Parathyroid adenoma (tissue), 2 donors: ENCODE data around the gene RAPGEF2.

Source experiments
- H2AFZ ChIP-seq: fragments of 300-600 bp; sonication (generic); one replicate; pipeline ENCODE4 v1.7.0; 2017; ENCODE audit warnings: antibody characterized with exemption, mild to moderate bottlenecking
- H3K27ac ChIP-seq: fragments of 300-600 bp; sonication (generic); one replicate; pipeline ENCODE4 v1.7.0; 2017
- H3K27me3 ChIP-seq: fragments of 300-600 bp; sonication (generic); one replicate; pipeline ENCODE4 v1.7.0; 2017; ENCODE audit warnings: low read length; ENCODE audit not compliant: control insufficient read depth, insufficient read depth
- H3K36me3 ChIP-seq: fragments of 300-600 bp; sonication (generic); one replicate; pipeline ENCODE4 v1.7.0; 2017; ENCODE audit warnings: low read length; ENCODE audit not compliant: control insufficient read depth, insufficient read depth
- H3K4me1 ChIP-seq: fragments of 300-600 bp; sonication (generic); one replicate; pipeline ENCODE4 v1.7.0; 2017; ENCODE audit warnings: control low read depth
- H3K4me2 ChIP-seq: fragments of 300-600 bp; sonication (generic); one replicate; pipeline ENCODE4 v1.7.0; 2017; ENCODE audit warnings: low read length
- H3K4me3 ChIP-seq: fragments of 300-600 bp; sonication (generic); one replicate; pipeline ENCODE4 v1.7.0; 2017; ENCODE audit warnings: low read depth, low read length
- H3K79me2 ChIP-seq: fragments of 300-600 bp; sonication (generic); one replicate; pipeline ENCODE4 v1.7.0; 2017; ENCODE audit warnings: control low read depth
- H3K9ac ChIP-seq: fragments of 300-600 bp; sonication (generic); one replicate; pipeline ENCODE4 v1.7.0; 2017; ENCODE audit warnings: mild to moderate bottlenecking
- H3K9me3 ChIP-seq: fragments of 300-600 bp; sonication (generic); one replicate; pipeline ENCODE4 v1.7.0; 2017; ENCODE audit warnings: low read length; ENCODE audit not compliant: control insufficient read depth
- TF ChIP-seq, protein P1 (sequence below): fragments of 300-600 bp; sonication (generic); IDR thresholded peaks from one replicate; pipeline ENCODE4 v1.7.0; 2017; ENCODE audit warnings: antibody characterized with exemption, mild to moderate bottlenecking
- donor health status: primary hyperparathyroidism.

Gene RAPGEF2

DNA sequence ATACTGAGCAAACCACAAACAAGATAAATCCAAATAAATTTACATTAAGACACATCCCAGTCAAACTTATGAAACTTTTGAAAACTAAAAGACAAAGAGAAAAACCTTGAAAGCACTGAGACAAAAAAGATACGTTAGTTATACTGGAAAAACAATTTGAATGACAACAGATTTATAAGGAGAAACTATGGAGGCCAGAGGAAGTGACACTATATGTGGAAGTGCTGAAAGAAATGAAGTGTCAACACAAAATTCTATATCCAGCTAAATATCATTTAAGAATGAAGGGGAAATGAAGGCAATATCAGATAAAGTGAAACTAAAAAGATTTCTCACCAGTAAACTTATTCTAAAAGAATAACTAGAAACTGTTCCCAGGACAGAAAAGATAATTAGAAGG lies 283.7 kb downstream of the RAPGEF2 start:
- H3K27me3 ChIP-seq: no peaks in the 10 kb centered on the region
- H3K36me3 ChIP-seq: no peaks in the 10 kb centered on the region
- H3K27ac ChIP-seq: no peak overlapping the region
- no peaks in the 10 kb centered on the region for H3K79me2 ChIP-seq
- no peak overlapping the region for H3K4me3 ChIP-seq
- no peak overlapping the region for H2AFZ ChIP-seq
- H3K4me2 ChIP-seq: no peak overlapping the region
- no peaks in the 10 kb centered on the region for H3K9me3 ChIP-seq
- H3K9ac ChIP-seq: no peak overlapping the region
- no peaks in the 10 kb centered on the region for H3K4me1 ChIP-seq
- TF ChIP-seq, protein P1, sequence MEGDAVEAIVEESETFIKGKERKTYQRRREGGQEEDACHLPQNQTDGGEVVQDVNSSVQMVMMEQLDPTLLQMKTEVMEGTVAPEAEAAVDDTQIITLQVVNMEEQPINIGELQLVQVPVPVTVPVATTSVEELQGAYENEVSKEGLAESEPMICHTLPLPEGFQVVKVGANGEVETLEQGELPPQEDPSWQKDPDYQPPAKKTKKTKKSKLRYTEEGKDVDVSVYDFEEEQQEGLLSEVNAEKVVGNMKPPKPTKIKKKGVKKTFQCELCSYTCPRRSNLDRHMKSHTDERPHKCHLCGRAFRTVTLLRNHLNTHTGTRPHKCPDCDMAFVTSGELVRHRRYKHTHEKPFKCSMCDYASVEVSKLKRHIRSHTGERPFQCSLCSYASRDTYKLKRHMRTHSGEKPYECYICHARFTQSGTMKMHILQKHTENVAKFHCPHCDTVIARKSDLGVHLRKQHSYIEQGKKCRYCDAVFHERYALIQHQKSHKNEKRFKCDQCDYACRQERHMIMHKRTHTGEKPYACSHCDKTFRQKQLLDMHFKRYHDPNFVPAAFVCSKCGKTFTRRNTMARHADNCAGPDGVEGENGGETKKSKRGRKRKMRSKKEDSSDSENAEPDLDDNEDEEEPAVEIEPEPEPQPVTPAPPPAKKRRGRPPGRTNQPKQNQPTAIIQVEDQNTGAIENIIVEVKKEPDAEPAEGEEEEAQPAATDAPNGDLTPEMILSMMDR: no peak

DNA sequence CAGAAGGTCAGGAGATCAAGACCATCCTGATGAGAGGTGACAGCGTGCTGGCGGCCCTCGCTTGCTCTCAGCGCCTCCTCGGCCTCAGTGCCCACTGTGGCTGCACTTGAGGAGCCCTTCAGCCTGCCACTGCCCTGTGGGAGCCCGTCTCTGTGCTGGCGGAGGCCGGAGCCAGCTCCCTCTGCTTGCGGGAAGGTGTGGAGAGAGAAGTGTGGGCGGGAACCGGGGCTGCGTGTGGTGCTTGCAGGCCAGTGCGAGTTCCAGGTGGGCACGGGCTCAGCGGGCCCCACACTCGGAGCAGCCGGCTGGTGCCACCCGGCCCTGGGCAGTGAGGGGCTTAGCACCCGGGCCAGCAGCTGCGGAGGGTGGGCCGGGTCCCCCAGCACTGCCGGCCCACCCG lies 286.9 kb downstream of the RAPGEF2 start:
- no peak overlapping the region for H2AFZ ChIP-seq
- H3K79me2 ChIP-seq: no peaks in the 10 kb centered on the region
- no peak overlapping the region for H3K4me3 ChIP-seq
- no peaks in the 10 kb centered on the region for H3K27me3 ChIP-seq
- no peak overlapping the region for H3K9ac ChIP-seq
- TF ChIP-seq, protein P1: no peak
- H3K36me3 ChIP-seq: no peaks in the 10 kb centered on the region
- H3K27ac ChIP-seq: no peak overlapping the region
- no peaks in the 10 kb centered on the region for H3K4me1 ChIP-seq
- no peaks in the 10 kb centered on the region for H3K9me3 ChIP-seq
- no peak overlapping the region for H3K4me2 ChIP-seq

DNA sequence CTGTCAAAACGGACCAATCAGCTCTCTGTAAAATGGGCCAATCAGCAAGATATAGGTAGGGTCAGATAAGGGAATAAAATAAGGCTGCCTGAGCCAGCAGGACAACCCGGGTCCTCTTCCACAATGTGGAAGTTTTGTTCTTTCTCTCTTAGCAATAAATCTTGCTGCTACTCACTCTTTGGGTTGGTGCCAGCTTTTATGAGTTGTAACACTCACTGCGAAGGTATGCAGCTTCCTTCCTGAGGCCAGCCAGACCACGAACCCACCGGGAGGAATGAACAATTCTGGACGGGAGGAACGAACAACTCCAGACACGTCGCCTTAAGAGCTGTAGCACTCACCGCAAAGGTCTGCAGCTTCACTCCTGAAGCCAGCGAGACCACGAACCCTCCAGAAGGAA lies 287.8 kb downstream of the RAPGEF2 start:
- TF ChIP-seq, protein P1: no peak
- Histone ChIP-seq H3K4me3 (no peak overlapping the region), H3K36me3 (no peaks in the 10 kb centered on the region), H3K4me2 (no peak overlapping the region), H3K9ac (no peak overlapping the region), H3K27me3 (no peaks in the 10 kb centered on the region), H3K4me1 (no peaks in the 10 kb centered on the region), H3K27ac (no peak overlapping the region), H3K79me2 (no peaks in the 10 kb centered on the region), H2AFZ (no peak overlapping the region), H3K9me3 (no peaks in the 10 kb centered on the region)

- Histone ChIP-seq H2AFZ (no peak overlapping the region), H3K9ac (no peak overlapping the region), H3K27me3 (no peaks in the 10 kb centered on the region), H3K9me3 (no peaks in the 10 kb centered on the region), H3K36me3 (no peaks in the 10 kb centered on the region), H3K4me1 (no peaks in the 10 kb centered on the region), H3K79me2 (no peaks in the 10 kb centered on the region), H3K4me2 (no peak overlapping the region), H3K4me3 (no peak overlapping the region), H3K27ac (no peak overlapping the region)
- TF ChIP-seq, protein P1: no peak
Observed at GRCh38 chr4:159395693-159396092, 292.8 kb downstream of the RAPGEF2 start.

DNA sequence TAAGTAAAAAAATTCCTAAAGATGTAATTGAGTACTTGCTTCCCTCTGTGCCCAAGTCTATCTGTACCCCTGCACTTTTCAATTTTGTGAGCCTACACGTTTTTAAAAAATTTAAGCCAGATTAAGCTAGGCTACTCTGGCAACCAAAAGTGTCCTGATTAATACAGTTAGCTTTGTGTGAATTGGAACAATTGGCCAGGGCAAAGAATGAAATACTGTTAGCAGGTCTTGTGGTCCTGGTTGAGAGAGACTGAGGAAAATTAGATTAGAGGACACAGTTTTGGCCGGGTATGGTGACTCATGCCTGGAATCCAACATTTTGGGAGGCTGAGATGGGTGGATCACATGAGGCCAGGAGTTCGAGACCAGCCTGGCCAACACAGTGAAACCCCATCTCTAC lies 293.3 kb downstream of the RAPGEF2 start:
- no peaks in the 10 kb centered on the region for H3K36me3 ChIP-seq
- TF ChIP-seq, protein P1: no peak

More for the DNA sequence above, 293.3 kb downstream of the RAPGEF2 start:
- H2AFZ ChIP-seq: no peak overlapping the region
- no peak overlapping the region for H3K4me3 ChIP-seq
- H3K4me2 ChIP-seq: no peak overlapping the region
- no peak overlapping the region for H3K27ac ChIP-seq
- no peak overlapping the region for H3K9ac ChIP-seq
- no peaks in the 10 kb centered on the region for H3K4me1 ChIP-seq
- H3K9me3 ChIP-seq: no peaks in the 10 kb centered on the region
- H3K79me2 ChIP-seq: no peaks in the 10 kb centered on the region
- no peaks in the 10 kb centered on the region for H3K27me3 ChIP-seq
